K562 (cell line): ENCODE measurements around the gene HTR2A.

Experiments
- HCFC1 ChIP-seq: IDR thresholded peaks from 2 replicates; pipeline ENCODE4 v1.6.1; 2012; ENCODE audit warnings: low read depth, low read length, improper control_type of control experiment
- NCOA6 ChIP-seq: fragments of 450-650 bp; IDR thresholded peaks from 2 replicates; pipeline ENCODE4 v1.6.1; 2017; ENCODE audit warnings: mild to moderate bottlenecking
- PKNOX1 ChIP-seq: fragments of 450-650 bp; IDR thresholded peaks from 2 replicates; pipeline ENCODE4 v1.6.1; 2016
- ZC3H4 ChIP-seq: sonication (generic); formaldehyde crosslinking; IDR thresholded peaks from 2 replicates; pipeline ENCODE4 v1.9.0; 2021; ENCODE audit warnings: missing genetic modification reagents, borderline replicate concordance

- TF ChIP-seq PKNOX1 (no peak), ZC3H4 (no peak), HCFC1 (no peak), NCOA6 (no peak)
Observed at GRCh38 chr13:46885018-46885417, 11.8 kb downstream of the HTR2A start.
